ENCODE data around the gene HELZ. TPM values are rescaled to one million over a fixed set of nuclear protein-coding genes. Genes with fewer than 3 reads are reported as not detected.

Gene HELZ
- total RNA-seq, 4 donors from 2014 or later = 14.7 to 122 (median 45.9) TPM

DNA sequence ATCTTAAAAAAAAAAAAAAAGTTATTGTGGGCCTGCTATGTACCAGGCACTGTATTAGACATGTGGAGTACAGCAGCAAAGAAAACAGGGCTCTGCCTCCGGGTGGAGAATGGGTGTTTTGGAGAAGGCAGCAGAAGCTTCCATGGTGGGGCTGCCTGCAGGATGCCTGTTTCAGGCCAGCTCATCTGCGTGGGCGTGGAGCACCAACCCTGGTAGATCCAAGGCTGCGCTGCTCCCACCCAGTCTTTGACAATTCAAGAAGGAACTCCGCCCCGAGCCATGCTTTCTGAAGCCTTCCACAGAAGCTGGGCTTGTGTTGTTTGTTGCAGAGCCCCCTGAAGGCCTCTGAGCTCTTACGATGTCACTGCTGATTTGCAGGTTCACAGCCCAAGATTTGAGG is 223.8 kb downstream of the HELZ start:
- Histone ChIP-seq H3K36me3 (no peaks in the 10 kb centered on the region), H3K9me3 (no peaks in the 10 kb centered on the region), H3K27me3 (no peaks in the 10 kb centered on the region), H3K27ac (no peak overlapping the region), H3K4me1 (no peaks in the 10 kb centered on the region), H3K4me3 (no peak overlapping the region)
- no peak for DNase-seq
- intact Hi-C loops (cut with DNase I; ENCODE audit: low total_unique reads) = no loop called here
- TF ChIP-seq POLR2A (IDR thresholded peaks at IDR 0.05) = no peak
- TF ChIP-seq, protein P1, sequence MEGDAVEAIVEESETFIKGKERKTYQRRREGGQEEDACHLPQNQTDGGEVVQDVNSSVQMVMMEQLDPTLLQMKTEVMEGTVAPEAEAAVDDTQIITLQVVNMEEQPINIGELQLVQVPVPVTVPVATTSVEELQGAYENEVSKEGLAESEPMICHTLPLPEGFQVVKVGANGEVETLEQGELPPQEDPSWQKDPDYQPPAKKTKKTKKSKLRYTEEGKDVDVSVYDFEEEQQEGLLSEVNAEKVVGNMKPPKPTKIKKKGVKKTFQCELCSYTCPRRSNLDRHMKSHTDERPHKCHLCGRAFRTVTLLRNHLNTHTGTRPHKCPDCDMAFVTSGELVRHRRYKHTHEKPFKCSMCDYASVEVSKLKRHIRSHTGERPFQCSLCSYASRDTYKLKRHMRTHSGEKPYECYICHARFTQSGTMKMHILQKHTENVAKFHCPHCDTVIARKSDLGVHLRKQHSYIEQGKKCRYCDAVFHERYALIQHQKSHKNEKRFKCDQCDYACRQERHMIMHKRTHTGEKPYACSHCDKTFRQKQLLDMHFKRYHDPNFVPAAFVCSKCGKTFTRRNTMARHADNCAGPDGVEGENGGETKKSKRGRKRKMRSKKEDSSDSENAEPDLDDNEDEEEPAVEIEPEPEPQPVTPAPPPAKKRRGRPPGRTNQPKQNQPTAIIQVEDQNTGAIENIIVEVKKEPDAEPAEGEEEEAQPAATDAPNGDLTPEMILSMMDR (IDR thresholded peaks at IDR 0.05) = no peak

Small RNA genes lying within 50 kb of the gene (small RNA-seq; reads per million reads assigned to genes)
- gene AC007448.1 (not detected), gene RF00393 (not detected), gene RNA5SP447 (not detected)

Other genes with a start within 250 kb of the HELZ start
- gene CACNG1, start 200.6 kb downstream of the HELZ start, total RNA-seq = not detected
- gene PSMD12, start 121.4 kb upstream of the HELZ start, total RNA-seq = 10 to 100 TPM; 10.5 to 55.6 (median 24.9) TPM
- gene PITPNC1, start 132.1 kb upstream of the HELZ start, total RNA-seq = 10 to 100 TPM in 2 of 4 donors, 1 to 10 TPM in 2; 4.1 to 45.1 (median 8.7) TPM